ENCODE measurements around the gene SCN7A.
"Not testable (repeated sequence)": the region's sequence is repeated elsewhere in the genome, so short reads cannot be mapped to it uniquely, and the experiment has no call there.

SCN7A gene

DNA sequence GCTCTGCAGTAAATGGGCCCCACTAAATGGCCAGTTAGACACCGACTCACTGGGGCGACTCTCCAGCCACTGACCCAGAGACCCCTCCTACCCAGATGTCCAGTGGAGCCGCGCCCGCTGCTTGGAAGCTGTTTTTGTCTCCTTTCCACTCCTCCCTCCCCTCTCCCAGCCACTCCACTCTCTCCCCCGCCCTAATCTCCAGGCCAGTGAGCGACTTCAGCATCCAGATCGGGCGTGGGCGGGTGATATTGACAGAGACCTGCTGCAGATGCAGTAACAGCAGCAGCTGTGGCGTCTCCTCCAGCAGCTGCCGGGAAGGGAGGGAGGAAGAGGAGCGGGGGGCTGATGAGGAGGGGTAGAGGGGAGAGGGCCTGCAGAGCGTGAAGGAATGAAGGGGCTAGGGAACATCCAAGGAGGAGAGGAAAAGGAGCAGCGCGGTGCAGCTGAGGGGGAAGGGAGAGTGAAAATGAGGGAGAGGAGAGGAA, at the start of gene SCN7A:
TSS of gene SCN7A (minus strand) at position 110 of the 485 bp plus-strand sequence. CDS start 16,553 bp downstream, outside the sequence.
- DNase-seq, result no peak

DNA sequence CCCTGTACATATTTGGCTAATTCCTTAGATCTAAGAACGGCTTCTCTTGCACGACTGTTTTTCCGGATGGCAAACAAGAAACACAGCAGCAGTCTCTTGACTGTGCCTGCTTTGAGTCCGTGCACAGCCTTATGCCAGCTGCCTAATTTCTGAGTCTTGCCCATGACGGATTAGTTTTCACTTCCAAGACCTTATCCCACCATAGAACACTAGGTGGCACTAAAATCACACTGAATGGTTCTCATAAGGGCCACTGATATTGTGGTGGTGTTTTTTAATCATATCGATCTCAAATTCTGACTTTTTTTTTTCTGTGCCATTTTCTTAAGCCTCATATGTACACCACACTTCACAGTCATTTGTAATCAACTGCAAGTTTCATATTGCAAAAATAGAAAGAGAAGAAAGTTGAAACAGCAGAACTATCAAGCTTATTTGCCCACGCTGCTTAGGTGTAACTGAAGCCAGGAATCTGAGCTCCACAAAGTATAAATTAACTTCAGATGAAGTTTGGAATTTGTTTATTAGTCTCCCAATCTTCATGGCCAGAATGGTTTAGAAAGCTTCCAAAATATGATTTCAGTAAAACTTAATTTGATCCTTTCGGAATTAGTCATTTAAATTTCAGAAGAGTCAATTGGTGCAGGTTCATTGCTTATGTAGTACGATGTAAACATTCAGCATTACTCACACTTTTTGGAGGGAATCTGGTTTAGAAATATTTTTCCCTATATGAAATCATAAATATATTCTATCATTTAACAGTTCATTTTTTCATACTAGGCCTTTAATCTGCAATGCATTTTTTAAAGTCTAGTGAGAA, 45.5 kb upstream of the SCN7A start:
- DNase-seq, result peak; percentile 62 to 75

DNA sequence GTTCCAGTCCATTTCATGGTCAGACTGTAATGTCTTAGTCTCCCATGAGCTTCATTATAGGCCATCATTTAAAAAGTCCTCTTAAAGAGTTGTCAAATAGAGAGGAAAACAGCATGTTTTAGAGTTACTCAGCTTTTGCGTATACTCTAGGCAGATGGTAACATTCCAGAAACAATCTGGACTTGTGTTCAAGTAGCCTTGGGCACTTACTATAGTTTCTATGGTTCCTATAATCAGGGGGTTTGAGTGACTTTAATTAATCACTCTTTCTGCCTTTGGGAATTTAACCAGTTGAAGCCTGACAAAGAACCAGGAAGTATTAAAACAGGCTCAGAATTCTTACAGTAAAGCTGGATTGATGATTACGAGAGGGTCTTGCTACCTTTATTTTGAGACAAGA, 42.1 kb upstream of the SCN7A start:
- DNase-seq, result no peak

DNA sequence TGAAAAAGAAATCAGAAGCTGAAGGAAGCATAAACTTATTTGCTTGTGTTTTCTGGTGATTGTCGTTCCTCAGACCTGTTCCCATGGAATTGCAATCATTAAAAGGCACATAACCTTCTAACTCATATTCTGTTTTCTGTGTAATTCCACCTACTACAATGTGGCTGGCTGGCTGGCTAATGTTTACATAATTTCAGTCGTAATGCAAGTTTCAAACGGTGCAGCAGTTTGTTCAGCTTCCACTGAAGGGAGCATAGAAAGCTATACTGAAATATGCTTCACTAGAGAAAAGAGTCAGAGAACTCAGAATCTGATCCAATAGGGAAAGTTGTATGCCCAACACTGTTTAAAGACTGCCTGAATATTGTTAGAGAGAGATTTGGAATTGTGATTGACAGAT, 27.1 kb upstream of the SCN7A start:
- DNase-seq, result no peak

DNA sequence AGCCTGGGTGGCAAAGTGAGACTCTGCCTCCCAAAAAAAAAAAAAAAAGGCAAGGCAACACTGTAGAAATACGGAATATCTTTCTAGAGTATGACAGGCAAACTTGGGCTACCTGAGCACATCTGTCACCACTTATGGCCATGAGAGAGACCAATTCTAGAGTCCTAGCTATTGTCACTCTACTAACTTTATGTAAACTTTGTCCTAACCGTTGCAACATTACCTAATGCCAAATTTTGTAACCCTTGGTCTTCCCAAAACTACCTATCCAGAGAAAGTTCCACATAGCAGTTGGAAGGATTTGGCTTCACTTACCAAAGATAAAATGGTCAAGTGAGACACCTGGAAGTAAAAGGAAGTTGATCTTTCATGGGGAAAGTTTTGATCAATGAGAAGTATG, 26.6 kb upstream of the SCN7A start:
- no peak for DNase-seq

DNA sequence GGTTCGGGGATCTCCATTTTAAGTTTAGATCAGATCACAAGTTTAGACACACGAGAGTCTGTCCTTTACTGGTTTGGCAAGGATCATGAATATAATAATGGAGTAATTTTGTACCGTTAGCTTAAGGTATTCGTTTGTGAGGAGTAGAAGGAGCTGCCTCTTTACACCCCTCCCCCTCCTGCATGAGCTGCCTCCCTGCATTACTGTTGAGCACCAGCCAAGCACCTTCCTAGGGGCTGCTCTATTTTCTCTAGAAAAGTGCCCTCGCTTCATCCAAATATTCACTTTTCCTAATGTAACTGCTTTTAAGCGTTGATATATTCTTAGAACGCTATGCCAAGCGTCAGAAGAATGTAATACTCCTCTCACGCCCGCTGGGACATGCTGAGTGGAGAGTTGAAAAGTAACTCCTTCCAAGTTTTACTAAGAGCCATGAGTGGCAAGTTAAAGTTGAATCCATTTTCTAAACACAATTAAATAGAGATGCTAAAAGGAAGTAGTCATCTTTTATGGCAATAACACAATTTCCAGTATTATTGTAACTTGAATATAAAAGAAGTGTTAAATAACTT, 25.4 kb upstream of the SCN7A start:
- no peak for DNase-seq

DNA sequence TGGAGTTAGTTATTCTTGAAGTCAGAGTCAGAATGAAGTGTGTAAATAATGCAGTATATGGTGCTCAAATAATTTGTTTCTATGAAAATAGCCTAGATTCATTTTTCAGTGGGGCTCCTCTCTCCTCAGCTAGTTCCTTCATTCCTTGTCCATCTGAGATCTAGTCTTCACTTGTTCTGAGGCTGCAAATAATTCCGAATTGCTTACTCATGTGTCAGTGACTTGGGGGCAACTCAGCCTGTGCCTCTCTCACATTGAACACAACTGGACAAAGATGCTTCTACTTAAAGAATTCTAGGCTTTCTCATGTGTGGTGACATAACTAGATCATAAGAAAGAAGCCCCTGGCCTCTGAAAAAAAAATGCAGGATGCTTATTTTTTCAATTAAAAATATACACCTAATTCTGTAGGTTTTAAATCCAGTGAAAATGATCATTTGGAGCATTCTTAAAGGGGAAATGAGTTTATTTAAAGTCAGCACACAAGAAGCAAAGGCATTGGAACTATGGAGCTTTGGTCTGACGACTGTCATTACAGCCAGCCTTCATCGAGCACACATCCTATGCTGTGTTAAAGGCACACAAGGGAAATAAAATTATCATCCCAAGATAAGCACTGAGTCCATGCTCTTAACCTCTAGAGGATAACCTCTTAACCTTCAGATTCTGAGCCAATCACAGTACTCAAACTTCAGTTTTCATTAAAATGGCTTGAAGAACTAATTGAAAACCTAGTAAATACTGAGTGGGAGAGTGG, 24.8 kb upstream of the SCN7A start:
- DNase-seq, result no peak

DNA sequence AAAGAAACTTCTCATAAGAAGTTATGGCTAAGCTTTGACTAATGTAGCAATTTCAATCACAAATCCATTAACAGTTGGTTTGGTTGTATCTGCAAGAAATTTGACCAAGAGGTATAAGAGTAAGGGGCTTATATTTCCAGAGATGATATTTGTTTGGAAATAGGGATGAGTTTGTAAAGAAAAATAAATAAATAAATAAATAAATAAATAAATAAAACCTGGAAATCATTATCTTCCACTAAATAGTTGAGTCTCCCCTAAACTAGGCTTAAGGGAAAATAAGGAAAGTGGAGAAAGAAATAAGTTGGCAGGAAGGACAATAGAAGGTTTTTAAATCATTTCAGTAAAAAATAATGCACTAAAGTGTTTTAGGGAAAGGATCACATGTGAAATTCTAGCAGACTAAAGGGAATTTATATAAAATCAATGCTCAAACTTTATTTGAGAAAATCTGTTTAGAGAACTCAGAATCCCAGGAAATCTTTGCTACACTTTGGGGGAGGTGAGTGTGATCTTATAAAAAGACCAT, 23.5 kb upstream of the SCN7A start:
- DNase-seq, result no peak

DNA sequence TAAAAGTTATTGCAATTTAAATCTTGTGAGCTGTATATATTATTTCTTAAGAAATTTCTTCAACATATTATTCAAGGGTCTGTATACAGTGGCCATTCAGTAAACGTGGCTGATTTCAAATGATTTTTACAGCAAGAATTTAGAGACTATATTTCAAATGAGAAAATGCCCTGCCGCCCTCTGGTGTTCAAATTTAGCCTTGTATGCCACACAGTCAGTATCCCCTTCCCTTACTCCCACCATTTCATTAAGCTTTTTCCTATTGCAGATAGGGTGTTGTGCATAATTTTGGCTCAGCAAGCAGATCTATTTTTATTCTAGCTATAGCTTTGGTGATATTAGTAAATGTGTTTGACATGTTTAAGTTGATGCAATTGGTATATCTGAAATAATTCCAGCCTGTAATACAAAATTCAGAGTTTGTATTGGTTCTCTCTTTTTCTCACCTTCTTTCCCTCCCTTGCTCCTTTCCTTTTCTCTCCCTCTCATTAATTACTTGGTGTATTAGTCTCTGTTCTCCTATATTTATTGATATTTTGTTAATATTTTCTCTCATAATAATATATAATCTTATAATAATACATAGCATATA, 22.8 kb upstream of the SCN7A start:
- peak in 1 of 2 experiments; percentile 11 for DNase-seq

DNA sequence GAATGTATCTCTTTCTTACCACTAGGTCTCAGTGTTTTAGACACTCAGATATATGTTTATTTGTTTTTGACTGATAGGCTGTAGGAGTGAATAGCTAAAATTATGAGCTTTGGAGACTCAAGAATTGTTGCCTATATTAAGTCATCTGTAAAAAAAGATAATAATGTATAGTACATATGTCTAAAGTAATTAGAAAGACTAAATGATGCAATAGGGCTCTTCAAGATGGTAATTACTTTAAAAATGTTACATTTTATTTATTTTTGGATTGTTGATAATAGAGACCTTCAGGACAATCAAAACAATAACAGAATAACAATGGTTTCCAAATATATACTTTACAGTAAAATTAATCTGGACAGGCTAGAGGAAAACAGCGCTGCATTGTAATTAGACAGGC, 19.9 kb upstream of the SCN7A start:
- DNase-seq, result no peak

DNA sequence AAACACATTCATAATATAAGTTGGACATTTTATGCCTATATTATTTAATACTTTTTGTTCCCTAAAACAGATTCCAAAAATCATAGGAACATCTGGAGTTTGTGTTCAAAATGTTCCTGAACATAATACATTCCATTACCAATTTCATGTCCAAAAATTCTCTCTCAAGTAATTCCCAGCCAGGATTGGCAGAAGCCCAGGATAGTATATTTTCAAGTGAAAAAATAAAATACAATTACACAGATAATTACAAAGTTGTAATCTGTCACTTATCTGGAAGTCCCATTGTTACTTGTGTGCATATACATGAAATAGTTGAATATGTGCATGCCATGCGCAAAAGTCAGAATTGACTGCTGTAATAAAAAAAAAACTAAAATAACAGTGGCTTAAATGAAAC, 5.2 kb upstream of the SCN7A start:
- DNase-seq, result no peak

DNA sequence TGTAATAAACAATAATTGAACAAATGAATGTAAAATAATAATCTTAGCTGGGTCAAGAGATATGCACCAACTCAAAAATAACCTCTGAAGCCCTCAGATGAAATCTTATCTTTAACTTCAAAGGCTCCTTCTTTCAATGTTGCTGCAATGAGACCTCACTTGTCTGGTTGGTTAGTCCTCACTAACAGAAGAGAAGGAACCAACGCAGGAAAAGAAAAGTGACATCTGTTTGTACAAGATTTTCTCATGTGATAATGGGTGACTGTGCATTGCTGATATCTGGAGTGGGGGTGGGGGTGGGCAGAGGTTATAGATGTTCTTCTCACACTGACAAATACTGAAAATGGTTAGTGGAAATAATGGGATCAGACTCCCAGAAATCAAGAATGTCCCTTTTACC, 2.6 kb downstream of the SCN7A start:
- DNase-seq, result no peak

DNA sequence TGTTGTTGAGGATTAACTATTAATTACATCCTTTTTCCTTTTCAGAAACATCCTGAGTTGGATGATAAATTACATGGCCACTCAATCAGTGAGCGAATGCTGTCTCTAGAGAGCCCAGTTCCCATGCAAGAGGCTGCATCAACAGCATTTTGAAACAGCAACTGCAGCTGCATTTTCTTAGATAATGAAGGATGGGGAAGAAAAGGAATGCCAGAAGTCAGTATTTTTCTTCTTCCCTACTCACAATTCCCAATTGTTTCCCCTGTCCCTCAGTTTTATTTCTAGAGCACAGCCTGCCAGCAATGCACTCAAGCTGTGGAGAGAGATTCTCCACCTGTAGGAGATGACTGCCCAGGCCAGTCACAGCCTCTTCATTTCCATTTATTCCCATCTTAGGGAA, 6.9 kb downstream of the SCN7A start:
- no peak for DNase-seq

DNA sequence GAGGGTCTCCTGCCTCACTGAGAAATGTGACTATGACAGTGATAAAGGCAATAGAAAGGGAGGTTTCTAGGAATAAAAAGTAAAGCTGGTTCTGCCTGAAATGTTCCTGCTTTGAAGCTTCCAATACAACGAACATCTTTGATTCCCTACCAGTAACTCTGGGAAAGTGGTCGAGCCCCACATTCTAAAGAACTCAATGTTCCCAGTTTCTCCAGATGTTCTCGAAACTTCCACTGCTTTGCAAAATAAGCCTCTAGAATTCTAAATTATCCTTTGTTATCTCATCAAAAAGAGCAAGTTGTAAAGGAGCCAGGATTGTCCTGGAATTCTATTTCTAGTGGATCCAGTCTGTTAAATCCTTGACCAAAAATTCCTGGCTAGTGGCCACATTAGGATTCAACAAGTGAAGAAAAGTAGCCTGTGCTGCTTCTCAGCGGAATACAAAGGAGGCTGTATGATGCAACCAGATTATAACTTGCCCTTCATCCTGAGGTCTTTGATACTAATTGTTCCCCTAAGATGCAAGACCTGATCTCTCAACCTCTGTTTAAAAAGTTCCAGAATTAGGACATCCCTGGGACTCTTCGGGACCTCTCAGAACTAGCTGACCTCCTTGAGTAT, 8.4 kb downstream of the SCN7A start:
- DNase-seq, result no peak

DNA sequence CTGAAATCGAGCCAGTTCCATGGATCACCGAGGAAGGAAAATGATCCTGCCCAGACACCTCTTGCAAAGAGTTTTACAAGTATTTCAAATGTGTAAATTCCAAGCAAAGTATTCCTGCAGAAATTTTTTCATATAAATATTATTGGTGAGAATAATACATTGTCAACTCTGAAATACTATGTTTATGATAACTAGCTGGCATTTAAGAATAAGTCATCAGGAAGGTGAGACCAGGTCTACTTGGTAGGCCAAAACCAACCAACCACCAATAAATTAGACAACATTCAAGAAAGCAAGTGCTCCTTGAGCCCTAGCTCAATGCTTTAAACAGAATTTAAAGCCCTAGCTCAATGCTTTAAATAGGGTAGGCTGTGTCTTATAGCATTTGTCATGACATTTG, 21.7 kb downstream of the SCN7A start:
- DNase-seq, result no peak

DNA sequence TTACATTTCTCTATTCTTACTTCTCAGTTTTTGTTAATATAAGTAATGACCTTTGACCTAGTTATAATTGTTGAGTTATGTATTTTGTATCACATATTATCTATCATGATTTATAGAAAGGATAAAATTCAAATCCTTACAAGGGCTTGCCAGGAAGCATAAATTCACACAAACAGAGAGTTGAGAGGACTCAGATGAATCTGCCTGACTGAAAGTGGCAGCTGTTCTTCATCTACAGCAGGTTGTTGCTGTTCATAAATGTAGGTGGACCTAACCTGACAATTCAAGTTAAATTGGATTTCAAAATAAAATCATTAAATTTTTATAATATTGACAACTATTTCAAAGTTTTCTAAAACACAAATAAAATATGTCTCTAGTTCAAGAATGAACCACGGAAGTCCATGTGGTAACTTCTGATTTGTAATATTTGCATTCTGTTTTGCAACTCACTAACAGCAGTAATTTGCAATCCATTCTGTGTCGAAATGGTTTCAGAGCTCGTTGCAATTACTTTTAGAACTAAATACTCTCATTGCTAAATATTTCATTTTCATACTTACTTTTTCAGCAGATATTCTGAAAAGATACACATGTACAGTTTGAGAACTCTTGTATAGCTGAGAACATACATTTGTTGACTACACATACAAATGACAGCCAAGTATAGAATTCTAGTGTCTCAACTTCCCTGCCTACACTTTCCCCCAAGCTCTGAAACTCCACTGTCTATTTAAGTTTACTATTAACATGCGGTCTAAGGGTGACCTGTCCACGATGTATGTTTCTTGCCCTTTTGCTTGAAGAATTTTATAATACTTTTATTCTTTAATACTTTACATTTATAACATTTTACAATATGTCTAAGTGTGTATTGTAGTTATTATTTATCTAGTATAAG, 25.7 kb downstream of the SCN7A start:
- DNase-seq, result no peak

DNA sequence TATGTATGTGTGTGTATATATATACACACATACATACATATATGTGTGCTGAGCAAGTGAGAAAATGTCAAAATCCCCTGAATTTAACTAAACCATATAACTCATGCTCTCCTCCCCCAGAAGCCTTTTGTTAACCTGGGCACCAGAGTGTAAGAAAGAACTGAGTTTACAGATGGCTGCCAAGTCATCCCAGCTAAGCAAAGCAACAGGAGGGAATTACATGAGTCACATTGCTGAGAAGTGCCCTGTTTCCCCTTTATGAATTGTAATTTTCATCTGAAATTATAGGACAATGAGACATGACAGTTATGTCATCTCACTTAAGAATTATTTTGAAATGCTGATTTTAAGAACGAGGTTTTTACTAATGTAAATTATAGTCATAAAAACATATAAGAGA, 29.9 kb downstream of the SCN7A start:
- DNase-seq, result no peak

DNA sequence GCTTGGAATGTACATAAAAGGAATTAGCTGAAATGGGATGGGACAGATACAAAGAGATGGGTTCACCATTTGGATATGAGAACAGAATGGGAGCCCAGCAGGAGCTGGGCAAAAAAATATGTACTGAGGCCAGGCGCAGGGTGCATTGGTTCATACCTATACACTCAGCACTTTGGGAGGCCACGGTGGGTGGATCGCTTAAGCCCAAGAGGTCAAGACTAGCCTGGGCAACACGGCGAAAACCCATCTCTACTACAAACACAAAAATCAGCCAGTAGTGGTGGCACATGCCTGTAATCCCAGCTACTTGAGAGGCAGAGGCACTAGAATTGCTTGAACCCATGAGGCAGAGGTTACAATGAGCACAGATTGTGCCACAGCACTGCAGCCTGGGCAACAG, 30.4 kb downstream of the SCN7A start:
- DNase-seq, result no peak

DNA sequence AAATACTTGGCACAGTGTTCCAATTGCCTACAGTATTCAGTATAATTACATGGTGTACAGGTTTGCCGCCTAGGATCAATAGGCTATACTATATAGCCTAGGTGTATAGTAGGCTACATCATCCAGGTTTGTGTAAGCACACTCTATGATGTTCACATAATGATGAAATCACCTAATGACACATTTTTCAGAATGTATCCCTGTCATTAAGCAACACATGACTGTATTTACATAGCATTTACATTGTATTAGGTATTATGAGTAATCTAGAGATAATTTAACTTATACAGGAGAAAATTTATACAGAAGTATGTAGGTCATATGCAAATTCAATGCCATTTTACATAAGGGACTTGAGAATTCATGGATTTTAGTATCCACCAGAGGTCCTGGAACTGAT, 35.4 kb downstream of the SCN7A start:
- no peak for DNase-seq

DNA sequence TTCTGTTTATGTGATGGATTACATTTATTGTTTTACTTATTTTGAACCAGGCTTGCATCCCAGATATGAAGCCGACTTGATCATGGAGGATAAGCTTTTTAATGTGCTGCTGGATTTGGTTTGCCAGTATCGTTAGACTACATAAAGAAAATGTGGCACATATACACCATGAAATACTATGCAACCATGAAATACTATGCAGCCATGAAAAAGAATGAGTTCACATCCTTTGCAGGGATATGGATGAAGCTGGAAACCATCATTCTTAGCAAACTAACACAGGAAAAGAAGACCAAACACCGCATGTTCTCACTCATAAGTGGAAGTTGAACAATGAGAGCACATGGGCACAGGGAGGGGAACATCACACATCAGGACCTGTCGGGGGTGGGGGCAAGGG, 38.2 kb downstream of the SCN7A start:
- DNase-seq, result not testable (repeated sequence)

DNA sequence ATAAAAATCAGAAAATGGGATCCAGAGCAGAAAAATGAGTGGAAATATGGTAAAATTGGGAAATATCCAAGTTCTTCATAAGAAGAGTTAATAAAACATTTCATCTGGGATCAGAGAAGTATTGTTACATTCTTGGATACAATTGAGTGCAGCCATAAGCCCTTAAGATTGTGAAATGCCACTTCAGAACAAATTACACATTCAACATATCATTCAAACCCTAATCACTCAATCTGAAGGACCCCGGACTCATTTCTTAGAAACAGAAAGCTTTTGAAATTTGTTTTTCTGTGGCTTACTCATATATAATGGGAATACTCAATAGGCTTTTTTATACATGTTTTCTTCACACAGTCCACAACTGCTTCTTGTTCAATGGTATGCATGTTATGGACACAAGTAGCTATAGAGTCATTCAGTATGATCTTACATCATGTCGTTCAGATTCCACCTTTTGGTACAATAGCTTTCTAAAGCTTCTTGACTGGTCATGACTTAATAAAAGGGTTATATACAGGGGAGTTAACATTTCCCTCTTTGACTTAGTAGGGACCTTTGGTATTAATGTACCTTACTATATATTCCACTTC, 39.9 kb downstream of the SCN7A start:
- no peak for DNase-seq
